Fibroblast of the conjunctiva (primary cell): ENCODE results near the gene TMEM205.
A peak's percentile ranks its signal among the peaks of the same experiment; 100 is the strongest.
"Not testable (repeated sequence)": the region's sequence is repeated elsewhere in the genome, so short reads cannot be mapped to it uniquely, and the experiment has no call there.

ENCODE experiments used
- DNase-seq: peaks from one replicate; pipeline ENCODE4 v3.0.0-alpha.2; 2010; ENCODE audit warnings: low read depth

TMEM205 gene

DNA sequence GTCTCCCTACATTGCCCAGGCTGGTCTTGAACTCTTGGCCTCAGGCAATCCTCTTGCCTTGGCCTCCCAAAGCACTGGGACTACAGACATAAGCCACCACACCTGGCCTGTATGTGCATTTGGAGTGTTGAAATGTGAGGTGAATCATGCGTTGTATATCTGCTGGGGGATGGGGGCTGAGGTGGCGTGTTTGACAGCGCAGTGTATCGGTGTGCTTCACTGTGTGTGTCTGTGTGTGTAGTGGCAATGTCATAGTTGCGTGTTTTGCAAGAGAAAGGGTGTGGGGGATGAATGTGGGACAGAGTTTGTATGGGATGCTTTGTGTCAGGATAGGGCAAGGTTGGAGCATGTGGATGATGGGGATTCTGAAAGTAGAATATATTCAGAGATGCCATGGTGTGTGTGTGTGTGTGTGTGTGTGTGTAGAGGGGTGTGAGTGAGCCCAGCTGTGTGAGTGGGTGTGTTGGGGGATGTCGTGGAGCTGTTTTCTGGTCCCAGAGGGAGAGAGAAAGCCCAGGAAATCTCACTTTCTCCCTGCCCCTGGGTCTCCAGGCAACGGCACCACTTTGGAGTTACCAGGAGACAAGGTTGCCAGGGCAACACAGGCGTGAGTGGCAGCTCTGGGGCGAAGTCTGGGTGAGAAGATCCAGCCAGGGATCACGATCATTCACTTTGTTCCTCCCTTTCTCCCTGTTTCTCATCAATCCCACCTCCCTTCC, 27.3 kb upstream of the TMEM205 start:
- no peak for DNase-seq

DNA sequence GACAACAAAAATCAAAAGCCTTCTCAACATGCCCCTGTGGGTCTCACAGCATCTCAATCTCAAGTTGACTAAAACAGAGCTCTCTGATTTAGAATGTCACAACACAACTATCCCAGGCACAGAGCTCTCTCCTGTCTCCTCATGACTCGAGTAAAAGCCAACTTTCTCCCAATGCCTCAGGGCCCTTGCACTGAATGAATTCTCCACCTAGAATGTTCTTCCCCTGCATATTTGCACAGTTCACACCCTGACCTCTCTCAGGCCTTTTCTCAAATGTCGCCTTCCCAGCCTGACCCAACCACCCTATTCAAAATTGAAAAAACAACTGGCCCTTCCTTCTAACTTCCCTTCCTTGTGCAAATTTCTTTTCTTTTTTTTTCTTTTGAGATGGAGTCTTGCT, 24.7 kb upstream of the TMEM205 start:
- DNase-seq, result no peak

DNA sequence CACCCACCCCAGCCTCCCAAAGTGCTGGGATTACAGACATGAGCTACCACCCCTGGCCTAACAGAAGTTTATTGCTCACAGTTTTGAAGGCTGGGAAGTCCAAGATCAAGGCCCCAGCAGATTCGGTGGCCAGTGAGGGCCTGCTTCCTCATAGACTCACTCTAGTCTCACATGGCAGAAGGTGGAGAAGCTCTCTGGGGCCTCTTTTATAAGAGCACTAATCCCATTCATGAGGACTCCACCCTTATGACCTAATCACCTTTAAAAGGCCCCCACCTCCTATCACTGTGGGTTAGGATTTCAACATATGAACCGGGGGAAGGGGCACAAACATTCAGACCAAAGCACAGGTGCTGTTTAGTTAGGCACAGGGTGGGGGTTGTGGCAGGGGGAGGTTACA, 21.5 kb upstream of the TMEM205 start:
- no peak for DNase-seq

DNA sequence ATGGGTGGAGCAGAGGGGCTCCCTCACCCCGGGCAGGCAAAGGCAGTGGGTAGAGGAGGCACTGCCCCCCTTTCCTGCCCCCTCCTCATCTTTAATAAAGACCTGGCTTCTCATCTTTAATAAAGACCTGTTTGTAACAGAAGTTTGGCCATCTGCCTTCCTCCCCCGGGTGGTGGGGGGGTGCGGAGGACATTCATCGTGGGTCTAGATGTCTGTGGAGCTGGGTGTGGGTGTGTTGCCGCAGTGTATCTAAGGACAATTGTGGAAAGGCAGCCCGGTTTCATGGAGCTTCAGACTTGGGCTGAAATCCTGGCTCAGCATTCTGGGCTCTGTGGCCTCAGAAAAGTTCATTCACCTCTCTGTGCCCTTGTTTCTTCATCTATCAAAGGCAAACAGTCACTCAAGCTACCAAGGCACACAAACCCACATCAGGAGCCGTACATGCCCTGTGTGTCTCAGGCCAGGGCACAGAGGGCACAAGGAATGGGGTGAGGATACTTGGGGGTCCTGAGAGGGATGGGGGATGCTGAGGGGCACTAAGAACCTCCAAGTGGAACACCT, 19.6 kb upstream of the TMEM205 start:
- DNase-seq, result no peak

DNA sequence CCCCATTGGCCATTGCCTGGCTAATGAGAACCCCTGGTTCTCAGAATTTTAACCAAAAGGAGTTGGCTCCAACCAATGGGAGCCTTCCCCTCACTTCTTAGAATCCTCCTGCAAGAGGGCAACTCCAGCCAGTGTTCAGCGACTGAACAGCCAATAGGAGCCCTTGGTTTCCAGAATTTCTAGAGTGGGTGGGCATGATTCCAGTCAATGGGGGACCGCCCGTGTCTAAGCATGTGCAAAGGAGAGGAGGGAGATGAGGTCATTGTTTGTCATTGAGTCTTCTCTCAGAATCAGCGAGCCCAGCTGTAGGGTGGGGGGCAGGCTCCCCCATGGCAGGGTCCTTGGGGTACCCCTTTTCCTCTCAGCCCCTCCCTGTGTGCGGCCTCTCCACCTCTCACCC, 18.9 kb upstream of the TMEM205 start:
- DNase-seq, result no peak

DNA sequence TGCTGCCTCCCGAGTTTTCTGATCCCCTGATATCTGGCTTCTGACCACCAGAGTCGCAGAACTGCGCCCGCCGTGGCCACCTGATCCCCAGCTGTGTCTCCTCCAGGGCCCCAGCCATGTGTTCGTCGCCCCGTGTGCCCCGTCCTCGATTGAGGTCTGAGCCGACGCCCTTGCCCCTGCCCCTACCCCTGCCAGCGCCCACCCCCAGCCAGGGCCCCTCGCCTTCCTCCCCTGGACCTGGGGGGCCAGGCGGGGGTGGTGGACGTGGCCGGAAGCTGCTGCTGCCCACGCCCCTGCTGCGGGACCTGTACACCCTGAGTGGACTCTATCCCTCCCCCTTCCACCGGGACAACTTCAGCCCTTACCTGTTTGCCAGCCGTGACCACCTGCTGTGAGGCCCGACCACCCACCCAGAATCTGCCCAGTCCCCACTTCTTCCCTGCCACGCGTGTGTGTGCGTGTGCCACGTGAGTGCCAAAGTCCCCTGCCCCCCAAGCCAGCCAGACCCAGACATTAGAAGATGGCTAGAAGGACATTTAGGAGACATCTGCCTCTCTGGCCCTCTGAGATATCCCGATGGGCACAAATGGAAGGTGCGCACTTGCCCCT, 18.3 kb upstream of the TMEM205 start:
- DNase-seq, result no peak

DNA sequence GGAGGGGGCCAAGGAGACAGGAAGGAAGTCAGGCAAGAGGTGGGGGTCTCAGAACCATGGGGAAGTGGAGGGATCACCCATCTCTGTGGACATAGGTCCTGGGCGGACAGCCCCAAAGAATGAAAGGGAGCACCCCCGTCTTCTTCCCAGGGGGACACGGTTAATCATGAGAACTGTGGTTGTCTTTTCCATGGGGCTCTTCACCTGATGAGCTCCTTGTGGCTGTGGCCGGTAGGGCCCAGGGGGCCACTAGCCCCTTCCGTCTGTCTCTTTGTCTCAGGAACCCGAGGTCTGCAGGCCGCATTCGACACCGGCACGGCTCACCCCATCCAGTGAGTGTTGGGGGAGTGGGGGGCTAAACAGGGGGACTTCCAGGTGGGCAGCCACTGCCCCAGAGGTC, 17.8 kb upstream of the TMEM205 start:
- no peak for DNase-seq

GRCh38 chr19:11361771-11362731, 16.0 kb upstream of the TMEM205 start:
- no peak for DNase-seq

DNA sequence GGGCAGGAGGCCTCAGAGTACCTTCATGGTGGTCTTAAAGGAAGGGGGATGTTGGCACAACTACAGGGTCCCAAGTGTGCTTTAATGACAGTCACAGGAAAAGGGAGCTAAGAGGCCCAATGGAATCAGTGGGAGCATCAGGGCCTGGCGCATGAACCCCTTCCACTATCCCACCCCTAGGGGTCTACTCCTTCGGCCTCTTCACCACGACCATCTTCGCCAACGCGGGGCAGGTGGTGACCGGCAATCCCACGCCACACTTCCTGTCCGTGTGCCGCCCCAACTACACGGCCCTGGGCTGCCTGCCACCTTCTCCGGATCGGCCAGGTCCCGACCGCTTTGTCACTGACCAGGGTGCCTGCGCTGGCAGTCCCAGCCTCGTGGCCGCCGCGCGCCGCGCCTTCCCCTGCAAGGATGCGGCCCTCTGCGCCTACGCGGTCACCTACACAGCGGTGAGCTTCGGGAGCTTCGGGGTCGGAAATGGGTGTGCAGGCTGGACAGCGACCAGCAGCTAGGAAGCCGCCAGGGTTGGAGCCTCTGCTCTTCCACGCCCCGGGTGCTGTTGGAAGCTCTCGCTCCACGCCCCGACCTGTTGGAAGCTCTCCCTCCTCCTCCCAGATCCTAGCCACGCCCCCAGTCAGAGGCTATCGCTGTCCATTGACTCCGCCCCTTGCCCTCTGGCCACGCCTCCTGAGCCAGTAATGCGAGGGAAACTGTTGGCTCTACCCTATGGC, 15.1 kb upstream of the TMEM205 start:
- DNase-seq, result no peak

GRCh38 chr19:11359421-11359820, 13.4 kb upstream of the TMEM205 start:
- DNase-seq, result no peak

GRCh38 chr19:11356676-11357550, 10.8 kb upstream of the TMEM205 start:
- no peak for DNase-seq

GRCh38 chr19:11356074-11356397, 10.0 kb upstream of the TMEM205 start:
- no peak for DNase-seq

- DNase-seq, result peak; percentile 72
Measured at GRCh38 chr19:11355160-11356073, 9.3 kb upstream of the TMEM205 start, which contains the start of gene PLPPR2. TSS of gene PLPPR2 (plus strand) at chr19:11355432. CDS start at chr19:11357674, 2,242 bp downstream.

GRCh38 chr19:11354102-11354501, 8.0 kb upstream of the TMEM205 start:
- DNase-seq, result not testable (repeated sequence)

- no peak for DNase-seq
Measured at GRCh38 chr19:11349171-11349570, 3.1 kb upstream of the TMEM205 start.

DNA sequence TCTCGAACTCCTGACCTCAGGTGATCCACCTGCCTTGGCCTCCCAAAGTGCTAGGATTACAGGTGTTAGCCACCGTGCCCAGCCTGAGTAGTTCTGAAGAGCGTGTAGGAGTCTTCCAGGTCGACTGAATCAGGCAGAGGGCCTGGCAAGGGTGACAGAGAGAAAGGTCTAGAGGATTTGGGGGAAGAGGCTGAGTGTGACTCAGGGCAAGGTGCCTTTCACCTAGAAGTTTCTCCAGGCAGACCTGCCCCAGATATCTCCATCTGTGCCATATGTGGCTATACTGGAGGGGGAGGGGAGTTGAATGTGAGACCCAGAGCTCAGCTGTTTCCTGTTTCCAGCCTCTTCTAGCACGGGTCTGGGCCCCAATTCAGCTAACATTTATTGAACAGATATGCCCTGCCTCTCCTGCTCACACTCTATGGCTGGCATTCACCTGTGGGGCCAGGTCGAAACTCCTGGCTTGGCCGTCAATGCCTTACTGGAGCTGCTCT, 1.5 kb upstream of the TMEM205 start:
- DNase-seq, result no peak

DNA sequence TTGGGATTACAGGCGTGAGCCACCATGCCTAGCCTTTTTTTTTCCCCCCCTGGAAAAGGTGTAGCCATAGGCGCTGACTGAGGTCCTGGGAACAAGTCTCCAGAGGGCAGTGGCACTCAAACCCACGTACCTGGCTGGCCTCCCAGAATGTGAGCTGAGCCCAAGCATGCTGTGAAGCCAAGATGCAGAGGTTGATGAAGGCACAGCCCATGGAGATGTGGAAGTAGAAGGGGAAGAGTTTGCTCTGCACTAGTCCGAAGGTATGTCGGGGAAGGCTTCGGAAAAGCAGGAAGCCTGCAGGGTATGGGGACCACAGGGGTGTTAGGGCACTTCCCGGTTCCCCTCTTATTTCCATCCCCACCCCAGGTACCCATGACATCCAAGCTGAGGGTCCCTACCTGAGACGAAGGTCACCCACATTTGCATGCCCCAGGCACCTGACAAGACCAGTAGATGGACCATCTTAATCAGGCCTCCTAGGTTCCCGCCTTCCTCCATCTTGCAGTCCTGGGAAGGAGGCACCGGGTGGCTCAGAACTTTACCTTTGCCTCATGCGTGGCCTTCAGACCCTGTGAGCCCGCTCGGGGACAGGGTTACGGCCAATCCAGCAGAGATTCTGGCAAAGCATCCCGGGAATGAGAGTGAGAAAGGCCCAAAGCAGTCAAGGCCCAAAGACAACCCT, 805 bp downstream of the TMEM205 start:
- DNase-seq, result no peak

DNA sequence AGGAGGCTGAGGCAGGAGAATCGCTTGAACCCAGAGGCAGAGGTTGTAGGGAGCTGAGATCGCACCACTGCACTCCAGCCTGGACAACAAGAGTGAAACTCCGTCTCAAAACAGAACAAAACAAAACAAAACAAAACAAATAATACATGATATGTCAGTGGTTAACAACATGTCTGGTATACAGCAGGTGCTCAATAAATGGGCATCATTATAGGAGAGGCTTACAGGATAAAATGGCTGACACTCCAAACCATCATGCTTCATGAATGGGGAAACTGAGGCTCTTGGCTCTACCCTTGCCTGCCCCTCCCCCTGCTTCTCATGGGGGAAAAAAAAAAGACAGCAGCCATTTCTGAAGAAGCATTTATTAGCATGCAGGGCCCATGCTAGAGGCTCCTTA, 3.6 kb downstream of the TMEM205 start:
- DNase-seq, result no peak

GRCh38 chr19:11340099-11340467, 6.0 kb downstream of the TMEM205 start:
- DNase-seq, result not testable (repeated sequence)
